ENCODE measurements around the gene ABTB1. TPM values are rescaled to one million over a fixed set of nuclear protein-coding genes. Genes with fewer than 3 reads are reported as not detected.
A peak's percentile ranks its signal among the peaks of the same experiment; 100 is the strongest.
"Not testable (repeated sequence)": the region's sequence is repeated elsewhere in the genome, so short reads cannot be mapped to it uniquely, and the experiment has no call there.

ABTB1 gene
- total RNA-seq, 4 donors from 2014 or later, result 27.8 to 68.7 (median 39.3) TPM

DNA sequence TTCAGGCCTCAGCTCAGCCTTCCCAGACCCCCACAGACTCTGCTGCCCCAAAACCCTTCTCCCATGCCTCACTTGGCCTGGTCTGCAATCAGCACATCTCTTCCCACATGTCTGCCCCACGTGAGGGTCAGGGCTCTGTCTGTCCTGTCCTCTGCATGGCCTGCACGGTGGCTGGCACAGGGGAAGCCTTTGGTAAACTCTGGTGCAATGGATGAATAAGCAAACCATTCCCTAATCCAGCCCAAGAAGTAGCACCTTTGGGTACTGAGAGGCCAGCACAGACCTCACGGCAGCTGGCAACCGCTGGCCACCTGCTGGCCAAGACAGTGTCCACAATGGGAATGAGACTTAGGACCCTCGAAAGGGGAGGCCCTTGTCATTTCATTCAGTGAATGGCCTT lies 27.7 kb downstream of the ABTB1 start:
- no peak overlapping the region for H3K4me3 ChIP-seq (ENCODE audit: low read depth, poor library complexity, severe bottlenecking)
- TF ChIP-seq POLR2A (IDR thresholded peaks at IDR 0.05), result no peak
- TF ChIP-seq, protein P1, sequence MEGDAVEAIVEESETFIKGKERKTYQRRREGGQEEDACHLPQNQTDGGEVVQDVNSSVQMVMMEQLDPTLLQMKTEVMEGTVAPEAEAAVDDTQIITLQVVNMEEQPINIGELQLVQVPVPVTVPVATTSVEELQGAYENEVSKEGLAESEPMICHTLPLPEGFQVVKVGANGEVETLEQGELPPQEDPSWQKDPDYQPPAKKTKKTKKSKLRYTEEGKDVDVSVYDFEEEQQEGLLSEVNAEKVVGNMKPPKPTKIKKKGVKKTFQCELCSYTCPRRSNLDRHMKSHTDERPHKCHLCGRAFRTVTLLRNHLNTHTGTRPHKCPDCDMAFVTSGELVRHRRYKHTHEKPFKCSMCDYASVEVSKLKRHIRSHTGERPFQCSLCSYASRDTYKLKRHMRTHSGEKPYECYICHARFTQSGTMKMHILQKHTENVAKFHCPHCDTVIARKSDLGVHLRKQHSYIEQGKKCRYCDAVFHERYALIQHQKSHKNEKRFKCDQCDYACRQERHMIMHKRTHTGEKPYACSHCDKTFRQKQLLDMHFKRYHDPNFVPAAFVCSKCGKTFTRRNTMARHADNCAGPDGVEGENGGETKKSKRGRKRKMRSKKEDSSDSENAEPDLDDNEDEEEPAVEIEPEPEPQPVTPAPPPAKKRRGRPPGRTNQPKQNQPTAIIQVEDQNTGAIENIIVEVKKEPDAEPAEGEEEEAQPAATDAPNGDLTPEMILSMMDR (IDR thresholded peaks at IDR 0.05), result no peak
- WGBS, 2 donors, result 79 to 84% methylated on average over 5 of the region's 5 CpGs
- DNase-seq (ENCODE audit: low spot score in 2 of 2), result no peak
- intact Hi-C loops (cut with DNase I; ENCODE audit: low total_unique reads), result no loop called here

DNA sequence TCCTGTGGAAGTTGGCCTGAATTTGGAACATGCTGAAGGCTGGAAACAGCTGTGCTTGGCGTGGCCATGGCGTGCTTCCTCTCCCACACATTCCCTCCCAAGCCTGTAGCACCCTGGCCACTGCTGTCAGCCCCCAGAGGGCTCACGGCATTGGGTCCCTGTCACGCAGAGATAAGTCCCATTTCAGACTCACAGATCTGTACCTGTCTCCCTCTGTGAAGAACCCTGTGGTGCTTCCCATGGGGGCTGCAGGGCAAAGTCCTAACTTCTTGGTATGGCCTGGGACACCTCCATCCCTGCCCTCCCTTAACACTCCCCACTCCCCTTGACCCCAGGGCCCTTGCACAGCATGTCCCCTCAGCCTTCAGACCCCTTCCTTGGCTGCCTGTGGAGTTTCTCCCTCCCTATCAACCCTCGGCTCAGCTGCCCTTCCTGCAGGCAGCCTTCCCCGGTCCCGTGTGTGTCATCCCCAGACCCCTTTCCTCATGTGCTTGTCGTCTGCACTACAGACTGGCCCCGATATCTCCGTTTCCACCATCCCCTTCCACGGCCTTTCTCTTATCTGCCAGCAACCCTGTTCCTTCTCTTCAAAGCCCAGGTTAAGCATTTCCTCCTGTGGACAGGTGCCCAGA lies 28.6 kb downstream of the ABTB1 start:
- H3K4me3 ChIP-seq (ENCODE audit: low read depth, poor library complexity, severe bottlenecking), result no peak overlapping the region
- intact Hi-C loops (cut with DNase I; ENCODE audit: low total_unique reads), result no loop called here
- 62 to 68% methylated on average over 11 of the region's 11 CpGs for WGBS, 2 donors
- DNase-seq (ENCODE audit: low spot score in 2 of 2), result no peak
- no peak for TF ChIP-seq POLR2A (IDR thresholded peaks at IDR 0.05)
- TF ChIP-seq, protein P1 (IDR thresholded peaks at IDR 0.05), result no peak

DNA sequence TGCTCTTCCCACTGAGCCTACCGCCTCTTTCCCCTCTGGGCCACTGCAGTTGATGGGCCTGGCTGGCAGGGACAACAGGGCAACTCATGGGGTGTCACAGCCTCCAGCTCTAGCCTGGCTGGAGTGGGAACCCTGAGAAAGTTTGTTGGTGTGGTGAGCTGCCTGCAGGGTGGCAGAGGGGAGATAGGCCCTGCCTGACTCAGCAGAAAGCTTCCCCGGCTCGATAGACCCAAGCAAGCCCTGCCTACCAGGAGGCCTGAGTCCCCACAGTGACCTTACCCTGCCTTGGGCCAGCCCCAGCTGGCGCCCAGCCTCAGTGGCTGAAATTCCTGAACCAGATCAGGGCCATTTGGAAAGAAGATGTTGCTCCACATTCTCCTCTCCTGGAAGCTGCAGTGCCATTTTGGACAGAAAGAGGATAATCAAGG lies 29.4 kb downstream of the ABTB1 start:
- DNase-seq (ENCODE audit: low spot score in 2 of 2), result no peak
- intact Hi-C loops (cut with DNase I; ENCODE audit: low total_unique reads), result no loop called here
- WGBS, 2 donors, result 58 to 82% methylated on average over 4 of the region's 4 CpGs

DNA sequence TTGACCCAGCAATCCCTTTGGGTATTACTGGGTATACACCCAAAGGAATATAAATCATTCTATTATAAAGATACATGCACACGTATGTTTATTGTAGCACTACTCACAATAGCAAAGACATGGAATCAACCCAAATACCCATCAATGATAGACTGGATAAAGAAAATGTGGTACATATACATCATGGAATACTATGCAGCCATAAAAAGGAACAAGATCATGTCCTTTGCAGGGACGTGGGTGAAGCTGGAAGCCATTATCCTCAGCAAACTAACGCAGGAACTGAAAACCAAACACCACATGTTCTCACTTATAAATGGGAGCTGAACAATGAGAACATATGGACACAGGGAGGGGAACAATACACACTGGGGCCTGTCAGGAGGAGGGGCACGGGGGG lies 32.1 kb downstream of the ABTB1 start:
- intact Hi-C loops (cut with DNase I; ENCODE audit: low total_unique reads), result not testable (repeated sequence)

More for the DNA sequence above, 29.4 kb downstream of the ABTB1 start:
- no peak overlapping the region for H3K4me3 ChIP-seq (ENCODE audit: low read depth, poor library complexity, severe bottlenecking)
- TF ChIP-seq, protein P1 (IDR thresholded peaks at IDR 0.05), result no peak
- TF ChIP-seq POLR2A (IDR thresholded peaks at IDR 0.05), result no peak

DNA sequence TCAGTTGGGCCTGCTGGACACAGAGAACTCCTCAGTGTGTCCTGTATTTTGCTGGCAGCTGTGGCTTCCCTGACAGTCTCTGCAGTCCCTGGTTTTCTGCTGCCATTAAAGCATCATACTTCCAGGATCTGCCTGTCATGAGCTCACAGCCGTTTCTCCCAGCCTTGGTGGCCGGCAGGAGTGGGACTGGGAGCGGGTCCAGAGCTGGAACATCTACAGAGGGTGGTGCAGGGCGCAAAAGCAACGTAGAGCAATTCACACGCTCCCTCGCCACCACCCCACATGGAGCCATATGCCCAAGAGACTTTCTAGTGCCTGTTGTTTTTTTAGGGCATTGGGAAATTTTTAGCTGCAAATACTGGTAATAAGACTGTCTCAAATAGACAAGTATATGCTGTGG lies 33.6 kb downstream of the ABTB1 start:
- WGBS, 2 donors, result 62 to 73% methylated on average over 7 of the region's 7 CpGs
- DNase-seq (ENCODE audit: low spot score in 2 of 2), result peak in 1 of 2 donors; percentile 85
- H3K4me3 ChIP-seq (ENCODE audit: low read depth, poor library complexity, severe bottlenecking), result no peak overlapping the region
- intact Hi-C loops (cut with DNase I; ENCODE audit: low total_unique reads), result no loop called here
- TF ChIP-seq, protein P1 (IDR thresholded peaks at IDR 0.05), result no peak
- TF ChIP-seq POLR2A (IDR thresholded peaks at IDR 0.05), result no peak

More for the DNA sequence above, 32.1 kb downstream of the ABTB1 start:
- H3K4me3 ChIP-seq (ENCODE audit: low read depth, poor library complexity, severe bottlenecking), result not testable (repeated sequence)
- DNase-seq (ENCODE audit: low spot score in 2 of 2), result peak in 1 of 2 donors; percentile 42
- 90 to 92% methylated on average over 4 of the region's 4 CpGs for whole genome bisulfite sequencing, 2 donors

DNA sequence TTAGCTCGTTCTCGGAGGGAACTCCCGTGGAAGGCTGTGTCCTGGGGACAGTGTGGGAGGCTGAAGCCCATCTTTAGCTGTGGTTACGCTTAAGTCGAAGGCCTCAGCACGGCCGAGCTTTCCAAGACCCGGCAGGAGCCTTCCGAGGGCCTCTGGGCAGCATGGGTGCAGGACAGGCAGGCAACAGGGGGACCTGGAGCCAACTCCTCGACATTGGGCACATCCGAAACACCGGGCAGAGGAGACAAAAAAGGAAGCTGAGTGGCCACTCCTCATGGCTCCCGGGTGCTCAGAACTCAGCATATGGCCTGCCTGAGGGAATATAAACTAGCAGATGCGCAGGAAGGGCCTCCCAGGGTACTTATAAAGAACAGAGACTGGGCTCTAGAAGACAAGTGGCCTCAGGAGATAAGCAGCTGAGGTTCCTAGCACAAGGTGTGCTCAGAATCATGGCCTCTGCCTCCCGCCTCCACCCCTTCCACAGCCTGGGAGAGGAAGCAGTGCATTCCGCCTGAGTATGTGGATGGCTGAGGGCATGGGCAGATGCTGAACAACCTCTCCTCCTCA lies 34.1 kb downstream of the ABTB1 start:
- TF ChIP-seq, protein P1 (IDR thresholded peaks at IDR 0.05), result no peak
- TF ChIP-seq POLR2A (IDR thresholded peaks at IDR 0.05), result no peak
- WGBS, 2 donors, result 78 to 82% methylated on average over 16 of the region's 16 CpGs
- peak in 1 of 2 donors; percentile 74 for DNase-seq (ENCODE audit: low spot score in 2 of 2)
- intact Hi-C loops (cut with DNase I; ENCODE audit: low total_unique reads), result no loop called here
- no peak overlapping the region for H3K4me3 ChIP-seq (ENCODE audit: low read depth, poor library complexity, severe bottlenecking)
